K562 (cell line): ENCODE data around the gene STUB1. TPM values are rescaled to one million over a fixed set of nuclear protein-coding genes. Genes with fewer than 3 reads are reported as not detected.

Experiments
- ATF2 ChIP-seq: sonication (generic); formaldehyde crosslinking; IDR thresholded peaks from 2 replicates; pipeline ENCODE4 v1.8.1; 2022; ENCODE audit warnings: missing genetic modification reagents
- ELF1 ChIP-seq: fragments of 200-800 bp; sonication (Bioruptor generic); IDR thresholded peaks from 2 replicates; pipeline ENCODE4 v1.6.1; 2016; ENCODE audit warnings: missing genetic modification characterization, missing compliant biosample characterization
- ESRRB ChIP-seq: fragments of 250-450 bp; sonication (Bioruptor Pico); IDR thresholded peaks from 2 replicates; pipeline ENCODE4 v1.5.0; 2020; ENCODE audit warnings: mild to moderate bottlenecking, moderate library complexity, borderline replicate concordance
- KLF10 ChIP-seq: fragments of 250-450 bp; sonication (Bioruptor Pico); IDR thresholded peaks from 2 replicates; pipeline ENCODE4 v1.6.1; 2021; ENCODE audit warnings: matching md5 sums
- NR2C2 ChIP-seq, 2 experiments: fragments of 200-800 bp in 1 of 2; sonication (Bioruptor generic) in 1 of 2; sonication (generic) in 1 of 2; formaldehyde crosslinking in 1 of 2; IDR thresholded peaks; 2 replicates each; pipeline versions ENCODE4 v1.6.1 to v1.8.0; 2016 to 2022; ENCODE audit warnings: mild to moderate bottlenecking in 1 of 2, missing compliant biosample characterization in 1 of 2, missing genetic modification characterization in 1 of 2, missing genetic modification reagents in 1 of 2
- ZKSCAN3 ChIP-seq: fragments of 250-450 bp; sonication (Bioruptor Pico); IDR thresholded peaks from 2 replicates; pipeline ENCODE4 v1.4.0; 2020
- ZNF134 ChIP-seq: fragments of 250-450 bp; sonication (Bioruptor Pico); conservative IDR thresholded peaks from 2 replicates; pipeline ENCODE4 v1.4.0; 2020
- ZNF436 ChIP-seq: fragments of 250-450, 450-650 bp; sonication (Bioruptor Pico); formaldehyde crosslinking; IDR thresholded peaks from 2 replicates; pipeline ENCODE4 v1.7.0; 2020; ENCODE audit warnings: mild to moderate bottlenecking
- ZNF592 ChIP-seq: fragments of 450-650 bp; IDR thresholded peaks from 2 replicates; pipeline ENCODE4 v1.6.1; 2017; ENCODE audit warnings: antibody characterized with exemption, mild to moderate bottlenecking
- polyA plus RNA-seq, 8 experiments: library from polyadenylated mRNA; depleted of rRNA in 4 of 8; stranded (reverse) in 5 of 8; unstranded in 3 of 8; fragments of >200 nt; fragmentation: Nextera tagmentation in 2 of 8; fragmentation: Illumina TruSeq in 1 of 8; extraction: Ambion mirVana in 2 of 8; extraction: Trizol in 1 of 8; gene quantifications; 2 replicates each; pipeline versions ENCODE4 v1.2.1 to v1.2.3, GENCODE V29; 2011 to 2014; ENCODE audit warnings: inconsistent platforms in 1 of 8, missing spikeins in 1 of 8
- total RNA-seq, 7 experiments: library from RNA; depleted of rRNA in 6 of 7; stranded (reverse); fragments of >200 nt in 6 of 7; fragmentation: Illumina TruSeq in 2 of 7; extraction: Trizol in 2 of 7; gene quantifications; 2 replicates each; pipeline versions ENCODE4 v1.2.1 to v1.2.3, GENCODE V29; 2011 to 2021; ENCODE audit warnings: low replicate concordance in 1 of 7
- TF ChIP-seq, protein P1 (sequence below): sonication (generic); formaldehyde crosslinking; IDR thresholded peaks from 2 replicates; pipeline ENCODE4 v1.9.0; 2022; ENCODE audit warnings: mild to moderate bottlenecking, missing genetic modification reagents
- TF ChIP-seq, protein P2 (sequence below), 2 experiments: fragments of 450-650 bp; IDR thresholded peaks; 2 replicates each; pipeline ENCODE4 v1.6.1; 2016; ENCODE audit warnings: mild to moderate bottlenecking in 2 of 2, borderline replicate concordance in 1 of 2, low read depth in 1 of 2, moderate library complexity in 1 of 2

The STUB1 gene
- total and polyA plus RNA-seq, 9 of the 15 experiments (the other 6 are each of a cell fraction or from before 2014, with no cell fraction given): 10.6 to 251 (median 152) TPM

GRCh38 chr16:720990-721764, 41.0 kb downstream of the STUB1 start, which contains the start of gene ANTKMT (continued):
- TF ChIP-seq, protein P1, sequence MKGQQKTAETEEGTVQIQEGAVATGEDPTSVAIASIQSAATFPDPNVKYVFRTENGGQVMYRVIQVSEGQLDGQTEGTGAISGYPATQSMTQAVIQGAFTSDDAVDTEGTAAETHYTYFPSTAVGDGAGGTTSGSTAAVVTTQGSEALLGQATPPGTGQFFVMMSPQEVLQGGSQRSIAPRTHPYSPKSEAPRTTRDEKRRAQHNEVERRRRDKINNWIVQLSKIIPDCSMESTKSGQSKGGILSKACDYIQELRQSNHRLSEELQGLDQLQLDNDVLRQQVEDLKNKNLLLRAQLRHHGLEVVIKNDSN (CRISPR knock-in tag): no peak; the same call in 1 of the 2 replicates
- TF ChIP-seq ZNF592 (peak; percentile 67; the same call in 1 of the 2 replicates), ESRRB (CRISPR knock-in tag) (no peak), ZNF134 (no peak), ZNF436 (CRISPR knock-in tag) (no peak), ZKSCAN3 (CRISPR knock-in tag) (no peak), KLF10 (CRISPR knock-in tag) (no peak), NR2C2 (CRISPR knock-in tag; IDR thresholded peaks at IDR 0.05) (peak; percentile 80; the same call in 1 of the 2 replicates), NR2C2 (tag; IDR thresholded peaks at IDR 0.05) (peak; percentile 89), ELF1 (tag) (peak; percentile 89), ATF2 (CRISPR knock-in tag) (no peak)
- TF ChIP-seq, protein P2, sequence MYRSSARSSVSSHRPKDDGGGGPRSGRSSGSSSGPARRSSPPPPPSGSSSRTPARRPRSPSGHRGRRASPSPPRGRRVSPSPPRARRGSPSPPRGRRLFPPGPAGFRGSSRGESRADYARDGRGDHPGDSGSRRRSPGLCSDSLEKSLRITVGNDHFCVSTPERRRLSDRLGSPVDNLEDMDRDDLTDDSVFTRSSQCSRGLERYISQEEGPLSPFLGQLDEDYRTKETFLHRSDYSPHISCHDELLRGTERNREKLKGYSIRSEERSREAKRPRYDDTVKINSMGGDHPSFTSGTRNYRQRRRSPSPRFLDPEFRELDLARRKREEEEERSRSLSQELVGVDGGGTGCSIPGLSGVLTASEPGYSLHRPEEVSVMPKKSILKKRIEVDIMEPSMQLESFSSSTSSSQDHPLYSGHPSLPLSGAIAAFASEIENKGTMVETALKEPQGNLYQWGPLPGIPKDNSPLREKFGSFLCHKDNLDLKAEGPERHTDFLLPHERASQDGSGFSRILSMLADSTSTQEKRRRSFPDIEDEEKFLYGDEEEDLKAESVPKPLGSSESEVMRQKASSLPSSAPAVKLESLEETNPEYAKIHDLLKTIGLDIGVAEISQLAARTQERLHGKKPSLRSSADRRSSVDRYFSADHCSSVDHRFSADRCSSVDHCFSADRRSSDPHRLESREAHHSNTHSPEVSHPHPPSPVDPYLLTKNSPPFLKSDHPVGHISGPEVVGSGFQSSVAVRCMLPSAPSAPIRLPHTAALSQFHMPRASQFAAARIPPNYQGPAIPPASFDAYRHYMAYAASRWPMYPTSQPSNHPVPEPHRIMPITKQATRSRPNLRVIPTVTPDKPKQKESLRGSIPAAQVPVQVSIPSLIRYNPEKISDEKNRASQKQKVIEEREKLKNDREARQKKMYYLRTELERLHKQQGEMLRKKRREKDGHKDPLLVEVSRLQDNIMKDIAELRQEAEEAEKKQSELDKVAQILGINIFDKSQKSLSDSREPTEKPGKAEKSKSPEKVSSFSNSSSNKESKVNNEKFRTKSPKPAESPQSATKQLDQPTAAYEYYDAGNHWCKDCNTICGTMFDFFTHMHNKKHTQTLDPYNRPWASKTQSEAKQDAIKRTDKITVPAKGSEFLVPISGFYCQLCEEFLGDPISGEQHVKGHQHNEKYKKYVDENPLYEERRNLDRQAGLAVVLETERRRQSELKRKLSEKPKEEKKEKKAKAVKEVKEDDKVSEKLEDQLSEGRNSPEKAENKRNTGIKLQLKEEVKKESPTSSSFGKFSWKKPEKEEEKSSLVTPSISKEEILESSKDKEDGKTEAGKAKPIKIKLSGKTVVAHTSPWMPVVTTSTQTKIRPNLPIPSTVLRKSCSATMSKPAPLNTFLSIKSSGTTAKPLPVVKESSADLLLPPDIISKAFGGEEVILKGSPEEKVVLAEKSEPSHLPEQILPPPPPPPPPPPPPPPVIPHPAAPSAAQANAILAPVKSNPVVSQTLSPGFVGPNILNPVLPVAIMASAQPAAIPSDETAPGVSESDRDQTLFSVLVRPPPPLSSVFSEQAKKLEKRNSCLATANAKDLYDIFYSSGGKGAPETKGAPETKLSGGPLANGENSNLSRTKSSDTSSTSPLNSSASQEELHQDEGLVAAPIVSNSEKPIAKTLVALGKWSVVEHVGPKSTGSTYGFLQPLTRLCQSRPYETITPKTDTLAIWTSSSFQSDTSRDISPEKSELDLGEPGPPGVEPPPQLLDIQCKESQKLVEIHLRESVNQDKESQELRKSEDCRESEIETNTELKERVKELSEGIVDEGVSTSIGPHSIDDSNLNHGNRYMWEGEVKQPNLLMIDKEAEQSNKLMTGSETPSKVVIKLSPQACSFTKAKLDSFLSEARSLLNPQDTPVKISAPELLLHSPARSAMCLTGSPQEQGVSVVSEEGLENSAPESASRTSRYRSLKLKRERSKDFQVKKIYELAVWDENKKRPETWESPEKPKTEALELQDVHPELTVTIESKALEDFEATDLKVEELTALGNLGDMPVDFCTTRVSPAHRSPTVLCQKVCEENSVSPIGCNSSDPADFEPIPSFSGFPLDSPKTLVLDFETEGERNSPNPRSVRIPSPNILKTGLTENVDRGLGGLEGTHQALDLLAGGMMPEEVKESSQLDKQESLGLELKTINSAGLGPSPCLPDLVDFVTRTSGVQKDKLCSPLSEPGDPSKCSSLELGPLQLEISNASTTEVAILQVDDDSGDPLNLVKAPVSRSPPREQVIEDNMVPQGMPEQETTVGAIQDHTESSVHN (IDR thresholded peaks at IDR 0.05; ENCODE audit: borderline replicate concordance in 1 of 2, low read depth in 1 of 2): no peak
